Measurements from ENCODE around the gene DELE1. TPM values are rescaled to one million over a fixed set of nuclear protein-coding genes. Genes with fewer than 3 reads are reported as not detected.

DELE1 gene
- total and polyA plus RNA-seq, 2 donors (not counting 3 experiments of a cell fraction or from before 2014, with no cell fraction given), result 105 to 121 TPM

GRCh38 chr5:141960449-141961323 is 37.0 kb downstream of the DELE1 start:
- no peak overlapping the region for H3K4me3 ChIP-seq (replicated peaks in 1 of 3; ENCODE audit: insufficient read depth in 1 of 3, low read depth in 1 of 3, low read length in 3 of 3)
- no TSS peak for BruUV-seq (replicated peaks)
- dilution Hi-C loops (cut with MboI; ENCODE audit: extremely low pct_ligation_motif_present, low sequenced_read_pairs), result no loop called here
- H3K9ac ChIP-seq (replicated peaks; ENCODE audit: extremely low read depth, insufficient read depth, low read length), result no peak overlapping the region
- intact Hi-C loops (cut with micrococcal nuclease), result loop anchor here (1.0 kb wide), 6 partner anchors 71 to 268 kb away; no protein-coding TSS in a partner anchor
- H3K36me3 ChIP-seq (ENCODE audit: control insufficient read depth in 2 of 2, extremely low read depth in 1 of 2, insufficient read depth in 2 of 2, low read length in 2 of 2), result no peaks in the 10 kb centered on the region
- H3K27ac ChIP-seq (ENCODE audit: insufficient read depth, low read depth, low read length), result no peak overlapping the region
- no peaks in the 10 kb centered on the region for H3K9me3 ChIP-seq (replicated peaks; ENCODE audit: control insufficient read depth, insufficient read depth, low read length)
- TF ChIP-seq CTCF (IDR thresholded peaks at IDR 0.05; ENCODE audit: extremely low read depth in 1 of 2, insufficient read depth in 1 of 2, low read depth in 1 of 2, low read length in 2 of 2) (peak; percentile 80 to 86), MYC (IDR thresholded peaks at IDR 0.05; ENCODE audit: low read depth, low read length) (no peak)
- FAIRE-seq, result peak; percentile 94
- no peaks in the 10 kb centered on the region for H3K79me2 ChIP-seq (ENCODE audit: control insufficient read depth, insufficient read depth, low read length)
- ChIA-PET POLR2A (interaction anchor here (0.7 to 1.6 kb wide), 5 partner anchors 9 to 278 kb away, joined by 3 to 4 read pairs (median 3); partner anchors contain the start of genes DELE1 and RNF14), CTCF (interaction anchor here (0.6 to 9.7 kb wide), 66 partner anchors 9 to 369 kb away, joined by 3 to 303 read pairs (median 6); partner anchors contain the start of genes ARAP3, DELE1, PCDH1 and RNF14)
- no peaks in the 10 kb centered on the region for H4K20me1 ChIP-seq (replicated peaks; ENCODE audit: control insufficient read depth, extremely low read depth, insufficient read depth, low read length)
- DNase-seq (ENCODE audit: low read depth, low spot score), result peak; percentile 88
- peak overlapping the region; percentile 60 for H2AFZ ChIP-seq (ENCODE audit: low read depth, low read length)
- no peak overlapping the region for H3K4me2 ChIP-seq (ENCODE audit: insufficient read depth, low read length)
- no peaks in the 10 kb centered on the region for H3K9me1 ChIP-seq (replicated peaks; ENCODE audit: control insufficient read depth, extremely low read depth, insufficient read depth, low read length)
- H3K4me1 ChIP-seq (ENCODE audit: control insufficient read depth, extremely low read depth, insufficient read depth, low read length), result peaks cover 31% of the 10 kb centered on the region
- no peaks in the 10 kb centered on the region for H3K27me3 ChIP-seq (ENCODE audit: control insufficient read depth in 2 of 2, insufficient read depth in 2 of 2, low read length in 2 of 2)

- DNase-seq (ENCODE audit: low read depth, low spot score) (no peak), FAIRE-seq (no peak)
- no TSS peak for BruUV-seq (replicated peaks)
- dilution Hi-C loops (cut with MboI; ENCODE audit: extremely low pct_ligation_motif_present, low sequenced_read_pairs), result no loop called here
- TF ChIP-seq EZH2 (IDR thresholded peaks at IDR 0.05; ENCODE audit: borderline replicate concordance, low read depth, low read length, severe bottlenecking) (no peak), JUN (IDR thresholded peaks at IDR 0.05; ENCODE audit: borderline replicate concordance, insufficient read depth, insufficient read length, low read depth) (no peak), CTCF (IDR thresholded peaks at IDR 0.05; ENCODE audit: extremely low read depth in 1 of 2, insufficient read depth in 1 of 2, low read depth in 1 of 2, low read length in 2 of 2) (no peak), POLR2AphosphoS5 (IDR thresholded peaks at IDR 0.05; ENCODE audit: insufficient read depth, low read depth, low read length) (no peak), FOS (IDR thresholded peaks at IDR 0.05; ENCODE audit: borderline replicate concordance, insufficient read depth, low read length) (no peak), POLR2A (IDR thresholded peaks at IDR 0.05; ENCODE audit: low read depth, low read length) (no peak), MYC (IDR thresholded peaks at IDR 0.05; ENCODE audit: low read depth, low read length) (no peak), MAX (IDR thresholded peaks at IDR 0.05; ENCODE audit: insufficient read depth, insufficient read length) (no peak), GATA2 (IDR thresholded peaks at IDR 0.05; ENCODE audit: insufficient read depth, insufficient read length, low read depth, low read length) (no peak)
- H3K9ac ChIP-seq (replicated peaks; ENCODE audit: extremely low read depth, insufficient read depth, low read length), result no peak overlapping the region
- POLR2A ChIA-PET, result interaction anchor here (0.7 to 1.6 kb wide), 2 partner anchors 38 to 278 kb away, joined by 3 to 4 read pairs; partner anchors contain the start of gene DELE1
- no peak overlapping the region for H3K27ac ChIP-seq (ENCODE audit: insufficient read depth, low read depth, low read length)
- no peaks in the 10 kb centered on the region for H3K36me3 ChIP-seq (ENCODE audit: control insufficient read depth in 2 of 2, extremely low read depth in 1 of 2, insufficient read depth in 2 of 2, low read length in 2 of 2)
- H3K4me2 ChIP-seq (ENCODE audit: insufficient read depth, low read length), result no peak overlapping the region
- no peak overlapping the region for H2AFZ ChIP-seq (ENCODE audit: low read depth, low read length)
- intact Hi-C loops (cut with micrococcal nuclease), result no loop called here
- H3K9me3 ChIP-seq (replicated peaks; ENCODE audit: control insufficient read depth, insufficient read depth, low read length), result no peaks in the 10 kb centered on the region
- no peaks in the 10 kb centered on the region for H3K27me3 ChIP-seq (ENCODE audit: control insufficient read depth in 2 of 2, insufficient read depth in 2 of 2, low read length in 2 of 2)
- H4K20me1 ChIP-seq (replicated peaks; ENCODE audit: control insufficient read depth, extremely low read depth, insufficient read depth, low read length), result no peaks in the 10 kb centered on the region
- no peak overlapping the region for H3K4me3 ChIP-seq (replicated peaks in 1 of 3; ENCODE audit: insufficient read depth in 1 of 3, low read depth in 1 of 3, low read length in 3 of 3)
- peaks cover 31% of the 10 kb centered on the region for H3K4me1 ChIP-seq (ENCODE audit: control insufficient read depth, extremely low read depth, insufficient read depth, low read length)
- CTCF ChIA-PET, result interaction anchor here (1.0 to 9.7 kb wide), 47 partner anchors 8 to 369 kb away, joined by 3 to 303 read pairs (median 8); partner anchors contain the start of genes DELE1, PCDH1 and RNF14
- no peaks in the 10 kb centered on the region for H3K9me1 ChIP-seq (replicated peaks; ENCODE audit: control insufficient read depth, extremely low read depth, insufficient read depth, low read length)
- no peaks in the 10 kb centered on the region for H3K79me2 ChIP-seq (ENCODE audit: control insufficient read depth, insufficient read depth, low read length)
Observed at GRCh38 chr5:141961466-141961865, 37.8 kb downstream of the DELE1 start.

Measured in endothelial cell of umbilical vein (primary cell).